NCI-H345 (cell line): ENCODE measurements around the gene SIPA1.

Experiments
- DNase-seq: peaks from one replicate; lab custom pipeline; 2025; lab: John Stamatoyannopoulos, UW

SIPA1 gene

GRCh38 chr11:65642014-65642671 is 4.2 kb downstream of the SIPA1 start:
- DNase-seq, result no peak

- DNase-seq, result no peak
Measured at GRCh38 chr11:65643971-65644370, 6.1 kb downstream of the SIPA1 start.

GRCh38 chr11:65644837-65645236 is 6.9 kb downstream of the SIPA1 start:
- no peak for DNase-seq

GRCh38 chr11:65645710-65646109 is 7.8 kb downstream of the SIPA1 start:
- DNase-seq, result no peak

GRCh38 chr11:65646288-65646957 is 8.5 kb downstream of the SIPA1 start:
- no peak for DNase-seq

GRCh38 chr11:65646958-65647701 is 9.2 kb downstream of the SIPA1 start:
- peak; percentile 27 for DNase-seq

GRCh38 chr11:65648997-65649493 is 11.1 kb downstream of the SIPA1 start:
- DNase-seq, result no peak

- DNase-seq, result no peak
Measured at GRCh38 chr11:65649656-65650546, 12.0 kb downstream of the SIPA1 start.

GRCh38 chr11:65650547-65651338 is 12.8 kb downstream of the SIPA1 start:
- DNase-seq, result no peak

- no peak for DNase-seq
Measured at GRCh38 chr11:65651339-65651588, 13.4 kb downstream of the SIPA1 start.

- DNase-seq, result peak; percentile 22
Measured at GRCh38 chr11:65651589-65652510, 13.9 kb downstream of the SIPA1 start.

- DNase-seq, result peak; percentile 90
Measured at GRCh38 chr11:65652511-65653228, 14.8 kb downstream of the SIPA1 start.

GRCh38 chr11:65653229-65654225 is 15.6 kb downstream of the SIPA1 start:
- no peak for DNase-seq

GRCh38 chr11:65654375-65655349 is 16.8 kb downstream of the SIPA1 start:
- DNase-seq, result no peak

- DNase-seq, result no peak
Measured at GRCh38 chr11:65655570-65656332, 17.9 kb downstream of the SIPA1 start.

- no peak for DNase-seq
Measured at GRCh38 chr11:65657426-65657825, 19.5 kb downstream of the SIPA1 start.
